ENCODE results near the gene ZNF618. TPM values are rescaled to one million over a fixed set of nuclear protein-coding genes. Genes with fewer than 3 reads are reported as not detected.

Gene ZNF618
- total RNA-seq, 1 donor from 2014 or later = 10.2 TPM

- Histone ChIP-seq H3K4me3 (no peak overlapping the region), H3K27me3 (ENCODE audit: low read depth) (no peaks in the 10 kb centered on the region), H3K36me3 (no peaks in the 10 kb centered on the region), H3K4me1 (no peaks in the 10 kb centered on the region), H3K9me3 (no peaks in the 10 kb centered on the region), H3K27ac (no peak overlapping the region)
- TF ChIP-seq CTCF (IDR thresholded peaks at IDR 0.05) = no peak
- intact Hi-C loops (cut with DNase I) = no loop called here
- DNase-seq (no peak), ATAC-seq (no peak)
Observed at GRCh38 chr9:113941056-113941455, 64.9 kb downstream of the ZNF618 start.

- ATAC-seq (no peak), DNase-seq (no peak)
- no peak overlapping the region for H3K27ac ChIP-seq
- H3K27me3 ChIP-seq (ENCODE audit: low read depth) = no peaks in the 10 kb centered on the region
- intact Hi-C loops (cut with DNase I) = no loop called here
- H3K9me3 ChIP-seq = no peaks in the 10 kb centered on the region
- H3K4me1 ChIP-seq = no peaks in the 10 kb centered on the region
- no peak overlapping the region for H3K4me3 ChIP-seq
- no peaks in the 10 kb centered on the region for H3K36me3 ChIP-seq
- TF ChIP-seq CTCF (IDR thresholded peaks at IDR 0.05) = no peak
Observed at GRCh38 chr9:113941526-113941925, 65.4 kb downstream of the ZNF618 start.

GRCh38 chr9:113943112-113944009 lies 67.3 kb downstream of the ZNF618 start:
- Histone ChIP-seq H3K4me3 (no peak overlapping the region), H3K4me1 (no peaks in the 10 kb centered on the region), H3K27ac (no peak overlapping the region), H3K27me3 (ENCODE audit: low read depth) (no peaks in the 10 kb centered on the region), H3K9me3 (no peaks in the 10 kb centered on the region), H3K36me3 (no peaks in the 10 kb centered on the region)
- intact Hi-C loops (cut with DNase I) = no loop called here
- no peak for ATAC-seq
- no peak for DNase-seq
- TF ChIP-seq CTCF (IDR thresholded peaks at IDR 0.05) = no peak

- Histone ChIP-seq H3K9me3 (no peaks in the 10 kb centered on the region), H3K27me3 (ENCODE audit: low read depth) (no peaks in the 10 kb centered on the region), H3K4me1 (no peaks in the 10 kb centered on the region), H3K27ac (no peak overlapping the region), H3K36me3 (no peaks in the 10 kb centered on the region), H3K4me3 (no peak overlapping the region)
- intact Hi-C loops (cut with DNase I) = no loop called here
- TF ChIP-seq CTCF (IDR thresholded peaks at IDR 0.05) = no peak
- no peak for ATAC-seq
- no peak for DNase-seq
Observed at GRCh38 chr9:113945784-113946183, 69.7 kb downstream of the ZNF618 start.

- TF ChIP-seq CTCF (IDR thresholded peaks at IDR 0.05) = no peak
- H3K4me3 ChIP-seq = no peak overlapping the region
- no peak for ATAC-seq
- H3K4me1 ChIP-seq = no peaks in the 10 kb centered on the region
- no peak overlapping the region for H3K27ac ChIP-seq
- intact Hi-C loops (cut with DNase I) = no loop called here
- no peak for DNase-seq
- no peaks in the 10 kb centered on the region for H3K27me3 ChIP-seq (ENCODE audit: low read depth)
- no peaks in the 10 kb centered on the region for H3K9me3 ChIP-seq
- no peaks in the 10 kb centered on the region for H3K36me3 ChIP-seq
Observed at GRCh38 chr9:113946496-113947115, 70.5 kb downstream of the ZNF618 start.

Data from lower lobe of right lung (tissue), 2 donors.